ENCODE results near the gene CREB3. TPM values are rescaled to one million over a fixed set of nuclear protein-coding genes. Genes with fewer than 3 reads are reported as not detected.

CREB3 gene
- total and polyA plus RNA-seq, 12 donors = 16.2 to 39.1 (median 21.4) TPM

GRCh38 chr9:35726931-35727330 lies 5.5 kb upstream of the CREB3 start:
- Histone ChIP-seq H3K4me3 (peak overlapping the region in 2 of 10 donors; percentile 71 to 90), H3K27ac (peak overlapping the region; percentile 60 to 99 (median 98)), H3K9me3 (no peaks in the 10 kb centered on the region), H3K36me3 (peaks cover 0 to 60% (median 30%) of the 10 kb centered on the region in 9 donors), H3K4me1 (peaks cover 44 to 61% (median 55%) of the 10 kb centered on the region in 9 donors), H3K27me3 (no peaks in the 10 kb centered on the region)
- 29 to 32% methylated on average over 3 of the region's 3 CpGs for WGBS, 2 donors
- intact Hi-C loops (cut with DNase I) = loop anchor here in 7 of 10 donors (5.0 to 10.0 kb wide), 5 partner anchors 35 to 125 kb away; partner anchors contain the start of genes ARHGEF39 (in 2 of the 7), CCDC107 (in 1 of the 7) and RMRP (in 1 of the 7)
- ATAC-seq (peak; percentile 29 to 70 (median 50)), DNase-seq (peak; percentile 38 to 60)
- TF ChIP-seq, protein P1, sequence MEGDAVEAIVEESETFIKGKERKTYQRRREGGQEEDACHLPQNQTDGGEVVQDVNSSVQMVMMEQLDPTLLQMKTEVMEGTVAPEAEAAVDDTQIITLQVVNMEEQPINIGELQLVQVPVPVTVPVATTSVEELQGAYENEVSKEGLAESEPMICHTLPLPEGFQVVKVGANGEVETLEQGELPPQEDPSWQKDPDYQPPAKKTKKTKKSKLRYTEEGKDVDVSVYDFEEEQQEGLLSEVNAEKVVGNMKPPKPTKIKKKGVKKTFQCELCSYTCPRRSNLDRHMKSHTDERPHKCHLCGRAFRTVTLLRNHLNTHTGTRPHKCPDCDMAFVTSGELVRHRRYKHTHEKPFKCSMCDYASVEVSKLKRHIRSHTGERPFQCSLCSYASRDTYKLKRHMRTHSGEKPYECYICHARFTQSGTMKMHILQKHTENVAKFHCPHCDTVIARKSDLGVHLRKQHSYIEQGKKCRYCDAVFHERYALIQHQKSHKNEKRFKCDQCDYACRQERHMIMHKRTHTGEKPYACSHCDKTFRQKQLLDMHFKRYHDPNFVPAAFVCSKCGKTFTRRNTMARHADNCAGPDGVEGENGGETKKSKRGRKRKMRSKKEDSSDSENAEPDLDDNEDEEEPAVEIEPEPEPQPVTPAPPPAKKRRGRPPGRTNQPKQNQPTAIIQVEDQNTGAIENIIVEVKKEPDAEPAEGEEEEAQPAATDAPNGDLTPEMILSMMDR (IDR thresholded peaks at IDR 0.05) = peak in 4 of 9 donors; percentile 8 to 53 (median 50)

- TF ChIP-seq, protein P1 (IDR thresholded peaks at IDR 0.05) = no peak
- intact Hi-C loops (cut with DNase I) = loop anchor here in 8 of 10 donors (1.0 to 10.0 kb wide), 8 partner anchors 35 to 125 kb away; partner anchors contain the start of genes ARHGEF39 (in 2 of the 8), CCDC107 (in 2 of the 8) and RMRP (in 2 of the 8)
Measured at GRCh38 chr9:35727676-35728040, 4.8 kb upstream of the CREB3 start.

DNA sequence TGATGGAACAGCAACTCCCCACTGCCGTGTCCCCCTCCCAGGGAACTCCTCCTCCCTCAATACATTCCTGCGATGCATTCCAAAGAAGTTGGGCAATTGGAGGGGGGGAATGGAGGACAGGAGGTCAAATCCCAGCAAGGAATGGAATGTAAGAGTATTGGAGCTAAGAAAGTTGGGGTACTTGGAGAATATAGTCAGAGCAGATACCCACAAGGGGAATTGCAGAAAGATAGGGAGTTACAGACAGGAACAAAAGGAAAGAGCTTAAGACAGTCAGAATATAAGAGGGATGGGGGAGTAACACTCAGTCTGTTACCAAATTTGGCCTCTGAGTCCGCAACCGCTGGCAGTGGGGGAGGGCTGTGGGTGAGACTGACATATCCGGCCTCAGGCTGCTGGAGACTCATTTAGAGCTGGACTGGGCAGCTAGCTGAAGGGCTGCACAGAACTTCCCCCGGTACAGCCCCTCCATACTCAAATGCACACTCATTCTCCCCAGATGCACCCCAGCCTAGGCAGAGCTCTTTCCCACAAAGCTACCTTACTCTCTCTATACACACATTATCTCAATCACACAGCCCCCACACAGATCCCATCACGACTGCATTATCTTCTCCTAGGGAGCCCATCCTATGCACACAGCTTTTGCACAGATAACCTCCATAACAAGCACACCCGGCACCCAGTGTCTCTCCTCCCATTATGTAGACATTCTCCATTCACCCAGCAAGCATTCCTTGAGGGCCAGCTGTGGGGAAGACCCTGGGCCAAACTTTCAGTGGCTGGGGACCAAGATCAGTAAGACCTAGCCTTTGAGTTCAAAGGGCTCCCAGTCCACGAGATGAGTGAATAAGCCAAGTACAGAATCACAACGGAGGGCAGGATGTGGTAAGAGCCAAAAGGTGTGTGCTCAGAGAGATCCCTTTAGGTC lies 4.2 kb upstream of the CREB3 start:
- 1 to 2% methylated on average over 10 of the region's 10 CpGs for WGBS, 2 donors
- TF ChIP-seq, protein P1 (IDR thresholded peaks at IDR 0.05) = no peak
- no peaks in the 10 kb centered on the region for H3K27me3 ChIP-seq
- DNase-seq = peak; percentile 73 to 85
- intact Hi-C loops (cut with DNase I) = loop anchor here in 8 of 10 donors (1.0 to 10.0 kb wide), 8 partner anchors 36 to 126 kb away; partner anchors contain the start of genes ARHGEF39 (in 2 of the 8), CCDC107 (in 2 of the 8) and RMRP (in 2 of the 8)
- H3K4me3 ChIP-seq = peak overlapping the region in 9 of 10 donors; percentile 13 to 92 (median 71)
- H3K27ac ChIP-seq = peak overlapping the region; percentile 60 to 99 (median 98)
- H3K9me3 ChIP-seq = no peaks in the 10 kb centered on the region
- peak; percentile 18 to 57 (median 36) for ATAC-seq
- peaks cover 0 to 46% (median 19%) of the 10 kb centered on the region in 9 donors for H3K36me3 ChIP-seq
- peaks cover 48 to 68% (median 61%) of the 10 kb centered on the region in 9 donors for H3K4me1 ChIP-seq

More at GRCh38 chr9:35727676-35728040, 4.8 kb upstream of the CREB3 start:
- no peaks in the 10 kb centered on the region for H3K9me3 ChIP-seq
- H3K27ac ChIP-seq = peak overlapping the region; percentile 60 to 99 (median 98)
- peak overlapping the region in 9 of 10 donors; percentile 13 to 92 (median 71) for H3K4me3 ChIP-seq
- H3K36me3 ChIP-seq = peaks cover 0 to 52% (median 24%) of the 10 kb centered on the region in 9 donors
- H3K4me1 ChIP-seq = peaks cover 44 to 62% (median 55%) of the 10 kb centered on the region in 9 donors
- DNase-seq (no peak), ATAC-seq (no peak)
- 14 to 17% methylated on average over 5 of the region's 5 CpGs for WGBS, 2 donors
- H3K27me3 ChIP-seq = no peaks in the 10 kb centered on the region

DNA sequence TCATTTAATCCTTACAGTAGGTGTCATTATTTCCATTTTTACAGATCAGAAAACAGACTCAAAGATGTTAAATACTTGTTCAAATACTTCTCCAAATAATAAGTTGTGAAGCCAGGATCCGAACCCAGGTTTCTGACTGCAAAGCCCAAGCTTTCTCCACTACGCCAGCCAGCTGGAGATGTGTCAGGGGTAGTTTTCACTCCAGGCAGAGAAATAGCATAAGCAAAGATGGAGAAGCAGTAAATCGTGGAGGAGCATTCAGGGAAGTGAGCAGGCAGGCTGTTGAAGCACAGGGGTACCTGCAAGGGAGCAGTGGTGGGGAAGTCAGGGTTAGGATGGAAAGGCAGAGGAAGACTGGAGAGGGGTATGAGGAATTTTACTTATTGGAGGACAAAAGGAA lies 3.4 kb upstream of the CREB3 start:
- ATAC-seq (no peak), DNase-seq (no peak)
- peak overlapping the region in 9 of 10 donors; percentile 23 to 98 (median 88) for H3K4me3 ChIP-seq
- H3K27me3 ChIP-seq = no peaks in the 10 kb centered on the region
- intact Hi-C loops (cut with DNase I) = loop anchor here in 8 of 10 donors (2.0 to 10.0 kb wide), 7 partner anchors 37 to 127 kb away; partner anchors contain the start of genes ARHGEF39 (in 2 of the 8), CCDC107 (in 2 of the 8) and RMRP (in 2 of the 8)
- H3K36me3 ChIP-seq = peaks cover 0 to 41% (median 11%) of the 10 kb centered on the region in 9 donors
- 42 to 54% methylated on average over 3 of the region's 3 CpGs for WGBS, 2 donors
- TF ChIP-seq, protein P1 (IDR thresholded peaks at IDR 0.05) = no peak
- no peaks in the 10 kb centered on the region for H3K9me3 ChIP-seq
- H3K4me1 ChIP-seq = peaks cover 54 to 76% (median 69%) of the 10 kb centered on the region in 9 donors
- H3K27ac ChIP-seq = peak overlapping the region in 9 of 10 donors; percentile 60 to 99 (median 99)
